NCI-H1694 treated with DMSO at 0.1 percent for 48 hours (cell line): ENCODE measurements around the gene RABIF.
"Not testable (repeated sequence)": the region's sequence is repeated elsewhere in the genome, so short reads cannot be mapped to it uniquely, and the experiment has no call there.

Experiments used
- DNase-seq: peaks from one replicate; lab custom pipeline; 2025; lab: John Stamatoyannopoulos, UW

The RABIF gene

DNA sequence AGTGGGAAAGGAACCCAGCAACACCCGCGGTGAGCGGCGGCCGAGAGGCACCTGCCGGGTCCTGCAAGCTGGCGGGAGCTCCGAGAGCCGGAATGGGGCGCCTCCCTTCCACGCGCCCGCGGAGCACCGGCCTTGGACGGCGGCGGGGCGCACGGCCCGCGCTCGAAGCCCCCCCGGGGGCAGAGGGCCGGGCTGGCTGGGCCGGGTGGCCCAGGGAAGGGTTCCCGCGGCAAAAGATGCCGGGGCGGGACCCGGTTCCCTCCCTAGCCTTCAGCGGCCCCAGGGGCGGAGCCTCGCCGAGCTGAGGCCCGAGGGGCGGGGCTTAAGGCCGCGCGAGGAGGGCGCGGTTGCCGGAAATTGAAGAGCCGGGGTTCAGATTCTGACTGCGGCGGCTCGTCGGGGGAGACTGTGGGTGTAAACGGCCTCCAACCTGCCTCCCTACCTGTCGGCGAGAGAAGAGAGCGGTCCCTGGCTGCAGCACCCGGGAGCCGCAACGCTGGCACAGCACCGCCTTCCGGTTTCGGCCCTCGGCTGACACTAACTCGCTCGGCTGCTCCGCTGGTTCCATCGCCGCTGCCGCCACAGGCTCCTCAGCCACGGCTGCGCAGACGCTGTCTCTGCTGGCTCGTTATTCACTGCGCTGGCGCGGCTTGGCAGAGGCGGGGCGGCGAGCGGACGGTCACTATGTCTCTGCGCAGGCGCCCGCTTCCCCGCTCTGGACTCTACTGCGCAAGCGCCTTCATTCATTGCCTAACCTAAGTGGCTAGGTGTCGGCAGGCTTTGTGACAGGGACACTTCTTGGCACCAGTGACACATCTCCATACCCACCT lies at the start of gene RABIF:
Gene RABIF, minus strand, starts transcription at position 619 of the 830 bp plus-strand sequence. Its CDS starts 51 bp downstream, at position 568.
- peak; percentile 97 for DNase-seq

- DNase-seq: no peak
Measured at GRCh38 chr1:202938287-202938925, 49.5 kb upstream of the RABIF start.

GRCh38 chr1:202936409-202936808 lies 47.5 kb upstream of the RABIF start:
- not testable (repeated sequence) for DNase-seq

DNA sequence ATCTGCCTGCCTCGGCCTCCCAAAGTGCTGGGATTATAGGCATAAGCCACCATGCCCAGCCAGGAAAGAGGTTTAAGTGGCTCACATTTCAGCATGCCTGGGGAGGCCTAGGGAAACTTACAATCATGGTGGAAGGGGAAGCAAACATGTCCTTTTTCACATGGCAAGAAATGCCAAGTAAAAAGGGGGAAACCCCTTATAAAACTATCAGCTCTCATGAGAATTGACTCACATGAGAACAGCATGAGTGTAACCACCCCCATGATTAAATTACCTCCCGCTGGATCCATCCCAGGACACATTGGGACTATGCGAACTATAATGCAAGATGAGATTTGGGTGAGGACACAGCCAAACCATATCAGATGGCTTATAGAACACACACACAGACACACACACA lies 46.9 kb upstream of the RABIF start:
- no peak for DNase-seq

- DNase-seq: no peak
Measured at GRCh38 chr1:202934755-202935154, 45.8 kb upstream of the RABIF start.

- no peak for DNase-seq
Measured at GRCh38 chr1:202932476-202932875, 43.5 kb upstream of the RABIF start.

- peak; percentile 94 for DNase-seq
Measured at GRCh38 chr1:202926581-202927491, 37.9 kb upstream of the RABIF start, which contains the start of gene KLHL12. Gene KLHL12 (minus strand): TSS chr1:202927234. CDS start chr1:202925162, 2,072 bp downstream.

DNA sequence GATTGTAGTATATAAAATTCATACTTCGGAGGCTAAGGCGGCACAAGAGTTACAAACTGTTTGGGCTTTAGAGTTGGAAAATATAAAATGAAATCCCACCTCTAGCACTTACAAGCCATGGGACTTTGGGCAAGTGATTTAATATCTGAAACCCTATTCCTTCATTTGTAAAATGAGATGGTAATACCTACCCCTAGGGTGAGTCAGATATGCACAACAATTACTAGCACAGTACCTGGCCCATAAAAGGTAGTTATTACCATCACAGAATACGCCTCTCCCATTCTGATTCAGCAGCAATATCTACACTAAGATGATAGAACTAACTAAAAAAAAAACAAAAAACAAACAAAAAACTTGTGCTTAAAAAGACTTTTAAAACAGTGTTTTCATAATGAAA lies 34.6 kb upstream of the RABIF start:
- DNase-seq: no peak

DNA sequence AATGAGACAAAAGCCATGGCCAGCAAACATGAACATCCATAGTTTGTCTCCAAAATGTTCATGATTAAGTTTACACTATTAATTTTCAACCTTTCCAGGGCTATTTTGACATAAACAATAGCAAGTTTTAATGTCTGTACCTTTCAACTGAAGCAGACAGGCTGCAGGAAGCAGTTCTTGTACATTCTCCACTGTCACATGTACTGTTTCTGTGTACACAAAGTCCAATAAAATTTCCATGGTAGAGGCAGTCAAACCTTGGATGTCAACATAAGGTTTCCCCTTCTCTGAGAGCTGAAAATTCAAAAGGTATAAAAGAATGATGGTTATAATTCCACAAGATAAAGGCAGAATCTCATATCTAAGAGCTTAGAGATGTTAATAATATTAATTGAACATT lies 30.7 kb upstream of the RABIF start:
- DNase-seq: no peak

DNA sequence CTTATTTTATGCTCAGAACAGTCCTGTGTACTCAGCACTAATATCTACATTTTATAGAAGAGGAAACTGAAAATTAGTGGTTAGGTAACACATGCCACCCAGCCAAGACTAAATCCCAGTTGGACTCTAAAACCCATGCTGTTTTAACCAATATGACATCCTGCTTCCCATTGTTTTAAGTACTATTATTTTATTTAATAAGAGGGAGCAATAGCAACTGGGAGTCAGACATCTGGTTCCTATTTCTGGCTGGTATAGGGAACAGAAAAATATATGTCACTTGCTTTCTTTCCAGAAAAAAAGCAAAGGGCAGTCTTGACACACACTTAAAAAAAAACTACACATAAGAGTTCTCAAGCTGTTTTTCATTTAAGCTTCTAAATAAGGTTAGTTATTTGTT lies 26.2 kb upstream of the RABIF start:
- DNase-seq: no peak

GRCh38 chr1:202912476-202912875 lies 23.5 kb upstream of the RABIF start:
- not testable (repeated sequence) for DNase-seq

DNA sequence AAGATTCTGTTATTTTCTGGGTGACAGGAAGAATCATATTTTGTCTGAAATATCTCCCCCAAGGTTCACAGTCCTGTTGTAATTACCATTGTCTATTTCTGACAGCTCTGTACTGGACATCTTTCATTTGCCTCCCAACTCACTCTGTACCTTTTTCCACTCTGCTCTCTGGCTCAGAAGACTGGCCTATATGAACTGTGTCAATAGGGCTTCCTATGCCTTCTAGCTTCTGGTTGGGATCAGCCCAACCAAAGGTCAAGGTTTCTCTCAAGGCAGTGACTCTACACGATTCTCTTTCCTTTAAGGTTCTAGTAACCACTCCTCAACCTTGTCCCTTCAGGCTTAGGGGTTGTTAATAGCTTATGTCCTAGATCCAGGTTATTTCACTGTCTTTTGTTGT lies 20.5 kb upstream of the RABIF start:
- no peak for DNase-seq

DNA sequence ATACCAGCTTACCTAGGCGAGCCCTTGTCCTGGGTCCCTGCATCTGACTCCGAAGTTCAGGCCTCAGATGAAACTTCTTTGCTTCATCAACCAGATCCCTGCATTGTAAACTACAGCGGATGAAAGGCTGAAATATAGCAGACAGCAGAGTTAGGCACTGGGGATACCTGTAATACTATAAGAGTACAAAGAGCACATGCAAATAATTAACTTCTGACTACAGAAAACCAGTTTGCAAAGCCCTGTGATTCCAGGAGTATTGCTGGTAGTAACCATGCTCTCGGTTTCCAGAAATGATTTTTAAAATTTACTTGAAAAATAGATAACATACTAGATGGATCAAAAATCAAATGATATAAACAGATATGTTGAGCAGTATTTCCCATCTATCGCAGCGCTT lies 20.0 kb upstream of the RABIF start:
- DNase-seq: no peak

DNA sequence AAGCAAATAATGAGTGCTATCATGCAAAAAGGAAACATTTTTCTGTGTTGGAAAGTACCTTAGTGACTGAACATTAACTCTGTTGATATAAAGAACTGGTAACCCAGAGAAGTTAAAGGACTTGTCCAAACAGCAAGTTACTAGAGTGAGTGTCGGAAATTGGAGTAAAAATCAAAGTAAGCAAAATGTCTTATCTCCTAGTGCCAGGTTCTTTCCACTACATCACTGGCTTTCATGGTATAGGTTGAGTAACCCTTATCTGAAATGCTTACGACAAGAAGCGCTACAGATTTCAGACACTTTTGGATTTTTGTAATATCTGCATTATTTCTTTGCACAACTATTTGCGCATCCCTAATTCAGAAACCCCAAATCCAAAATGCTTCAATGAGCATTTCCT lies 16.4 kb upstream of the RABIF start:
- DNase-seq: no peak

DNA sequence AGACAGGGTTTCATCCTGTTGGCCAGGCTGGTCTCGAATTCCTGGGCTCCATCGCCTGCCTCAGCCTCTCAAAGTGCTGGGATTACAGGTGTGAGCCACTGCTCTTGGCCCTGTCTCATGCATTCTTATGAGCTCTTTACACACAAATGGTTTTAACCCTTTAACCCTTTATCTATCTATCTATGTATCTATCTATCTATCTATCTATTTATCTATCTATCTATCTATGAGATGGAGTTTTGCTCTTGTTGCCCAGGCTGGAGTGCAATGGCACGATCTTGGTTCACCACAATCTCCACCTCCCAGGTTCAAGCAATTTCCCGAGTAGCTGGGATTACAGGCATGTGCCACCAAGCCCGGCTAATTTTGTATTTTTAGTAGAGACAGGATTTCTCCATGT lies 14.9 kb upstream of the RABIF start:
- not testable (repeated sequence) for DNase-seq

DNA sequence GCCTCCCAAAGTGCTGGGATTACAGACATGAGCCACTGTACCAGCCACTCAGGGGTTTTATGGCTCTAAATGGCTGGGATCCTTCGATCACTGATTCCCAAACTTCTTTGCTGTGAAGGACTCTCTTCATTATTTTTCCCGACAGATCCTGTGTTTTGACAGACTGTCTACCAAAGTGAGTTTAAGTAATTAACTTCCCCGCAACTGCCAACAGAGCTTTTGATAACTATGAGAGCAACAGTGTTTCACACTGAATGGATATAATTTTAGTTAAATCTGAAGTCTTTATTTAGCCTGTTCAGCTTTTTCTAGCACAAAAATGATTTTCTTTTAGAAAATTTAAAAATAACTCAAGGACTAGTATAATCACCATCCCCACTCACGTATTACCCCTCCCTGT lies 12.6 kb upstream of the RABIF start:
- DNase-seq: no peak

GRCh38 chr1:202892501-202892900 lies 3.6 kb upstream of the RABIF start:
- no peak for DNase-seq

- DNase-seq: no peak
Measured at GRCh38 chr1:202890392-202890791, 1.4 kb upstream of the RABIF start.

- DNase-seq: no peak
Measured at GRCh38 chr1:202888221-202888530, 773 bp downstream of the RABIF start.

GRCh38 chr1:202880961-202881460 lies 7.9 kb downstream of the RABIF start:
- DNase-seq: no peak

- DNase-seq: no peak
Measured at GRCh38 chr1:202880062-202880461, 8.9 kb downstream of the RABIF start.

DNA sequence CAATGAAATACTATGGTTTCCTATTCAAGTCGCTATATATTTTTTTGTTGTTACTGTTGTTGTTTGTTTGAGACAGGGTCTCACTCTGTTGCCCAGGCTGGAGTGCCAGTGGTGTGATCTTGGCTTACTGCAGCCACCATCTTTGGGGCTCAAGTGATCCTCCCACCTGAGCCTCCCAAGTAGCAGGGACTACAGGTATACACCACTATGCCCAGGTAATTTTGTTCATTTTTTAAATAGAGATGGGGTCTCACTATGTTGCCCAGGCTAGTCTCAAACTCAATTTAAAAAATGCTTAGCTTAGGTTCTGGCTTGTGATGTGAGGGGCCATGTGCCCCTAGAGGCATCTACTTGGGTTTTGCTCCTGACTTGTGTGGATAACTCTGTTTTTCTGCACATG lies 9.8 kb downstream of the RABIF start:
- DNase-seq: no peak
